Tibial artery (tissue), 4 donors: ENCODE results near the gene RPS10.

ENCODE experiments used
- DNase-seq, 2 donors: peaks; one replicate each; pipeline ENCODE4 v3.0.0-alpha.2; 2019
- H3K27ac ChIP-seq, 2 donors: fragments of 200-600 bp; sonication (generic) in 1 of 2; 1 replicate in 1 of 2; 2 replicates in 1 of 2; pipeline ENCODE4 v1.5.1; 2018 to 2019; ENCODE audit warnings: mild to moderate bottlenecking in 1 of 2
- H3K27me3 ChIP-seq, 2 donors: fragments of 200-600 bp; sonication (generic) in 1 of 2; one replicate each; pipeline versions ENCODE4 v1.5.1 to v1.6.0; 2016 to 2019
- H3K36me3 ChIP-seq, 3 donors: fragments of 200-600 bp; sonication (generic) in 2 of 3; one replicate each; pipeline ENCODE4 v1.5.1; 2016 to 2019; ENCODE audit warnings: mild to moderate bottlenecking in 2 of 3
- H3K4me1 ChIP-seq, 4 donors: fragments of 200-600 bp; sonication (generic) in 2 of 4; 1 replicate in 3 of 4; 2 replicates in 1 of 4; pipeline ENCODE4 v1.5.1; 2016 to 2019
- H3K4me3 ChIP-seq, 2 donors: fragments of 200-600 bp; sonication (generic) in 1 of 2; 1 replicate in 1 of 2; 2 replicates in 1 of 2; pipeline ENCODE4 v1.5.1; 2018 to 2019; ENCODE audit warnings: mild to moderate bottlenecking in 2 of 2
- H3K9me3 ChIP-seq, 3 donors: fragments of 200-600 bp; sonication (generic) in 1 of 3; one replicate each; pipeline ENCODE4 v1.5.1; 2016 to 2019
- intact Hi-C: fragments of 100-400 bp; cut with DNase I; formaldehyde crosslinking; loops from one replicate; pipeline ENCODE4 v1.15.0; 2023; ENCODE audit warnings: low total_unique reads
- TF ChIP-seq, protein P1 (sequence below), 2 experiments: fragments of 200-600 bp in 1 of 2; fragments of 450-650 bp in 1 of 2; IDR thresholded peaks; one replicate each; pipeline ENCODE4 v1.5.1; 2017 to 2019; ENCODE audit warnings: antibody characterized with exemption in 2 of 2, mild to moderate bottlenecking in 1 of 2, moderate library complexity in 1 of 2

Gene RPS10

DNA sequence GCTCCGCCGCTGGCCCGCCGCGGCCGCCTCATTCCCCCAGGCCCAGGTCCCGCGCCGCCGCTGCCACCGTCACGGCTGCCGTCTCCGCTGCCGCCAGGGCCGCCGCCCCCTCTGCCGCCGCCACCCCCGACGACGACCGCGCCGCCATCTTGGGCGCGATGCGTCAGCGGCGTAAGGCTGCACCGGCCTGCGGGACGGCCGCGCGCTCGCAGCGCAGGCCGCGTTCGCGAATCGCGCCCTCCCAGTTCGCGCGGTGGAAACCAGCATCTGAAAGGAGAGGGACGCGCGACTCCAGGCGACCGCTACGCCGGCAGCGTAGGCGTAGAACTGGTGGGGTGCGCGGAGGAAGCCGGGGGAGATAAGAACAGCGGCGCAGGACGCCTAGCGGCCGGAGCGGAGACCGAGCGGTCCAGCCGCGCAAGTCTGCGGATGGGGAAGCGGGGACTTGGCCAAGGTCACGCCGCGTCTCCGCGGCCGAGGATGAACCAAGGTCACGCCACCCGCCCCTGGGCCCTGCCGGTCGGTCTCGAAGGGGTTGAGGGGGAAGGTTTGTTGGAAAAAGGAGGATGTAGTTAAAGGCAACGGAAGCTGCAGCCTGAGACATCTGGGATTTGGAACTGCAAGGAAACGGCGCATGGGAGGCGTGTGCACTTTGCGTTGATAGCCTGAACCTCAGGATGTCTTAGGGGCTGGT, 33.2 kb downstream of the RPS10 start, which contains the start of gene NUDT3:
TSS of gene NUDT3 (minus strand) at position 173 of the 694 bp plus-strand sequence. CDS start 307 bp downstream, outside the sequence.
- DNase-seq: peak; percentile 94 to 97
- Histone ChIP-seq H3K4me1 (peaks cover 0 to 51% (median 13%) of the 10 kb centered on the region in 4 donors), H3K9me3 (peaks cover 0 to 5% (median 0%) of the 10 kb centered on the region in 3 donors), H3K36me3 (no peaks in the 10 kb centered on the region), H3K27me3 (no peaks in the 10 kb centered on the region), H3K4me3 (peak within 1 kb of the TSS; percentile 81 to 98), H3K27ac (peak within 1 kb of the TSS; percentile 93 to 95)
- TF ChIP-seq, protein P1, sequence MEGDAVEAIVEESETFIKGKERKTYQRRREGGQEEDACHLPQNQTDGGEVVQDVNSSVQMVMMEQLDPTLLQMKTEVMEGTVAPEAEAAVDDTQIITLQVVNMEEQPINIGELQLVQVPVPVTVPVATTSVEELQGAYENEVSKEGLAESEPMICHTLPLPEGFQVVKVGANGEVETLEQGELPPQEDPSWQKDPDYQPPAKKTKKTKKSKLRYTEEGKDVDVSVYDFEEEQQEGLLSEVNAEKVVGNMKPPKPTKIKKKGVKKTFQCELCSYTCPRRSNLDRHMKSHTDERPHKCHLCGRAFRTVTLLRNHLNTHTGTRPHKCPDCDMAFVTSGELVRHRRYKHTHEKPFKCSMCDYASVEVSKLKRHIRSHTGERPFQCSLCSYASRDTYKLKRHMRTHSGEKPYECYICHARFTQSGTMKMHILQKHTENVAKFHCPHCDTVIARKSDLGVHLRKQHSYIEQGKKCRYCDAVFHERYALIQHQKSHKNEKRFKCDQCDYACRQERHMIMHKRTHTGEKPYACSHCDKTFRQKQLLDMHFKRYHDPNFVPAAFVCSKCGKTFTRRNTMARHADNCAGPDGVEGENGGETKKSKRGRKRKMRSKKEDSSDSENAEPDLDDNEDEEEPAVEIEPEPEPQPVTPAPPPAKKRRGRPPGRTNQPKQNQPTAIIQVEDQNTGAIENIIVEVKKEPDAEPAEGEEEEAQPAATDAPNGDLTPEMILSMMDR (IDR thresholded peaks at IDR 0.05): peak; percentile 84 to 92
- intact Hi-C loops: loop anchor here (5.0 kb wide), 1 partner anchor 145 kb away; the partner anchor contains the start of gene SMIM29

DNA sequence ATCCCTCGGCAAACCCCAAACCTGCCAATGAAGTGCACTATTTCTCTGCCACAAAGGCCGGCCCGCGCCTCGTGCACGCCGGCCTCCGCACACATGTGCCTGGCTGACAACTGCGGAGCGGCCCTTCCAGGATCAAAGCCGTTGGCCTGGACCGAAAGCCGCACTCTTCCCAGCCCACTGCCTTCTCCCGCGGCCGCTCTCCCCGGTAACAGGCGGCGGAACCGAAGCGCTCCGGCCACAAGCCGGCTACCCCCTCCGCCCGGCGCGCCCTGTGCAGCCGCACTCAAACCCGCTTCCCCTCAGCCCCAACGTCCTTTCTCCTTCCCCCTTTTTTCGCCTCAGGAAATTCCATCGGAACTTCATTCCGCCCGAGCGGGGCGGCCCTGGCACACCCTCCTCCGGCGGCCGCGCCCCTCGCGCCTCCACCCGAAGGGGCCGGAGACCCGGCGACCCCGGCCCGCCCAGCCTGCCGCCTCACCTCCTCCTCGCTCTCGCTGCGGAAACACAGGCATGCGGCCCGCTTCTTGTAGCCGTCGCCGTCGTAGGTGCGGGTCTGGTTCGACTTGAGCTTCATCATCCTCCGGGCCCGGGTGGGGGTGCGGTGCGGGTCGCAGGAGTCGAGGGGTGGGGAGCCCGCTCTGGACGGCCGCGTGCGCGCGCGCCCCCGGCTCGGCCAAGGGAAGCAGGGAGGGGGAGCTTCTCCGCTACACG, 33.9 kb downstream of the RPS10 start:
- no peaks in the 10 kb centered on the region for H3K27me3 ChIP-seq
- peak overlapping the region; percentile 93 to 95 for H3K27ac ChIP-seq
- no peaks in the 10 kb centered on the region for H3K36me3 ChIP-seq
- peak overlapping the region; percentile 81 to 98 for H3K4me3 ChIP-seq
- intact Hi-C loops: loop anchor here (5.0 kb wide), 1 partner anchor 145 kb away; the partner anchor contains the start of gene SMIM29
- peaks cover 0 to 5% (median 0%) of the 10 kb centered on the region in 3 donors for H3K9me3 ChIP-seq
- peaks cover 0 to 55% (median 13%) of the 10 kb centered on the region in 4 donors for H3K4me1 ChIP-seq
- peak; percentile 36 to 73 for DNase-seq
- TF ChIP-seq, protein P1 (IDR thresholded peaks at IDR 0.05): no peak

DNA sequence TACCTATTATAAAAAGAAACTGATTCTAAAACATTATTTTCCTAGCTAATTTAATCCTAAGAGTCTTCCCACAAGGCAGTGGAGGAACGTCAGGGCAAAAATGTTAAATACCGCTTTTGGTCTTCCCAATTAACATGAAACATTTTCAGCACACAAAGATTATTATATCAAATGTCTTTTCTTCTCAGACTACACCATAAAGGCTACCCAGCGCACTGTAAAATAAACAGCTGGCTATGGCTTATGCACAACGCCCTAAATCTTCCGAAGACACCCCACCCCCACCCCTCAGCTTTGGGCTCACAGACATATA, 34.4 kb downstream of the RPS10 start:
- intact Hi-C loops: loop anchor here (5.0 kb wide), 1 partner anchor 144 kb away; the partner anchor contains the start of gene SMIM29
- Histone ChIP-seq H3K27me3 (no peaks in the 10 kb centered on the region), H3K36me3 (no peaks in the 10 kb centered on the region), H3K4me1 (peaks cover 0 to 59% (median 13%) of the 10 kb centered on the region in 4 donors), H3K4me3 (peak overlapping the region; percentile 81 to 98), H3K27ac (peak overlapping the region; percentile 93 to 95), H3K9me3 (peaks cover 0 to 1% (median 0%) of the 10 kb centered on the region in 3 donors)
- DNase-seq: no peak
- TF ChIP-seq, protein P1 (IDR thresholded peaks at IDR 0.05): no peak

DNA sequence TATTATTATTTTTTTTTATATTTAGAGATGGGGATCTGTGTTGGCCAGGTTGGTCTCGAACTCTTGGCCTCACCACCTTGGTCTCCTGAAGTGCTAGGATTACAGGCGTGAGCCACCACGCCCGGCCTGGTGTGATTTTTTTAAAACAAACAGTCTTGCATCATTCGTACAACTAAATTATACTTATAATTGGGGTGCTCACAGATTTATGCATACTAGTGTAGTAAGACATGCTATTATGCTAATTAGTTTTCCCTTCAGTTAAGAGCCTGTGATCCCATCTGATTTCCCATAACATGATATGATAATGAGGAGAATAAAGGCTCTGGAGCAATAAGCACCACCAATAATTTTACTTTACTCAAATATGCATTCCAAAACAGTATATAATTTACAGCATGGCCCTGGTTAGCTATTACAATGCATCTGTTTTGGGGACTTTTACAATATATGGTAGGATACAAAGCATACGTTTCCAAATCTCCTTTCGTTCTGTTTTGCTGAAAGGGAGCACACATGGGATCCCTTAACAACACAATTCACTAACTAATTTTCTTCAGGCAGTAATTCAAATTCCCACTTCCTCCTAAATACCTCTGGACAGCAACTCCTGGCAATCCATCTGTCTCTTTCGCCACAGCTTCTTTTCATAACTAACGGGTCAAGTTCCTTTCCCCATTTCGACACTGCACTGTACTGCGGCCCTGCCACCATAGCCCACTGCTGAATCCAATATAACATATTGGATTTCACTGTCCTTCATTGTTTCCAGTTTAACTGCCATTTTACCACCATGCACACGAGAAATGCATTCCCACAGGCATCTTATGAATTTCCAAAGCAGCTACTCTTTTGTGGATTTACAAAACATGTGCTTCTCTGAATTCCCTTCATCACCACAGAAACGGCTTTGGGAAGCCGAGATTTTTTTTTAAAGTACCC, 35.1 kb downstream of the RPS10 start:
- DNase-seq: peak; percentile 68 to 79
- Histone ChIP-seq H3K9me3 (no peaks in the 10 kb centered on the region), H3K4me3 (peak overlapping the region; percentile 81 to 98), H3K27ac (peak overlapping the region; percentile 93 to 95), H3K27me3 (no peaks in the 10 kb centered on the region), H3K4me1 (peaks cover 0 to 66% (median 15%) of the 10 kb centered on the region in 4 donors), H3K36me3 (no peaks in the 10 kb centered on the region)
- TF ChIP-seq, protein P1 (IDR thresholded peaks at IDR 0.05): no peak
- intact Hi-C loops: loop anchor here (5.0 kb wide), 1 partner anchor 144 kb away; the partner anchor contains the start of gene SMIM29

DNA sequence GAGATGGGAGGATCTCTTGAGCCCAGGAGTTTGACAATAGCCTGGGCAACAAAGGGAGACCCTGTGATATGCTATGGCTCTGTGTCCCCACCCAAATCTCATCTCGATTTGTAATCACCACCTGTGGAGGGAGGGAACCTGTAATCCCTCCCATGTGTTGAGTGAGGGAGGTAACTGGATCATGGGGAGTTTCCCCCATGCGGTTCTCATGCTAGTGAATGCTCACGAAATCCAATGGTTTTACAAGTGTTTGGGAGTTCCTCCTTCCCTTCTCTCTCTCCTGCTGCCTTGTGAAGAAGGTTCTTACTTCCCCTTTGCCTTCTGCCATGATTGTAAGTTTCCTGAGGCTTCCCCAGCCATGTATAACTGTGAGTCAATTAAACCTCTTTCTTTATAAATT, 36.8 kb downstream of the RPS10 start:
- DNase-seq: no peak
- intact Hi-C loops: loop anchor here (5.0 kb wide), 1 partner anchor 87 kb away; no protein-coding TSS in a partner anchor
- Histone ChIP-seq H3K36me3 (no peaks in the 10 kb centered on the region), H3K27me3 (no peaks in the 10 kb centered on the region), H3K4me1 (peaks cover 0 to 72% (median 19%) of the 10 kb centered on the region in 4 donors), H3K27ac (no peak overlapping the region), H3K9me3 (no peaks in the 10 kb centered on the region), H3K4me3 (no peak overlapping the region)
- TF ChIP-seq, protein P1 (IDR thresholded peaks at IDR 0.05): no peak
